ENCODE results near the gene DLEC1. TPM values are rescaled to one million over a fixed set of nuclear protein-coding genes. Genes with fewer than 3 reads are reported as not detected.

DLEC1 gene
- total and polyA plus RNA-seq, 9 of the 15 experiments (the other 6 are each of a cell fraction or from before 2014, with no cell fraction given): 0.07 to 0.08 TPM; not detected in 7

- TF ChIP-seq REST (IDR thresholded peaks at IDR 0.05; ENCODE audit: borderline replicate concordance) (no peak), REST (CRISPR knock-in tag; IDR thresholded peaks at IDR 0.05; ENCODE audit: low read depth) (no peak), PHF21A (IDR thresholded peaks at IDR 0.05; ENCODE audit: borderline replicate concordance, low read depth) (no peak), NRF1 (conservative IDR thresholded peaks at IDR 0.05 in 1 of 2, IDR thresholded peaks at IDR 0.05 in 1 of 2) (no peak), KLF1 (tag; IDR thresholded peaks at IDR 0.05) (no peak), BRF1 (IDR thresholded peaks at IDR 0.05; ENCODE audit: borderline replicate concordance, extremely low read depth, insufficient read length) (no peak), ZFX (CRISPR knock-in tag; IDR thresholded peaks at IDR 0.05) (no peak), ZNF778 (CRISPR knock-in tag; IDR thresholded peaks at IDR 0.05) (no peak), USF1 (CRISPR knock-in tag; IDR thresholded peaks at IDR 0.05) (peak; percentile 19; the same call in 1 of the 2 replicates), ZNF282 (CRISPR knock-in tag; IDR thresholded peaks at IDR 0.05) (no peak), SAFB2 (IDR thresholded peaks at IDR 0.05; ENCODE audit: borderline replicate concordance, low read depth, low read length, severe bottlenecking) (no peak), KLF13 (tag; IDR thresholded peaks at IDR 0.05; ENCODE audit: borderline replicate concordance, low read depth) (no peak), NFE2 (IDR thresholded peaks at IDR 0.05; ENCODE audit: low read depth) (peak; percentile 55), ZBTB43 (CRISPR knock-in tag; IDR thresholded peaks at IDR 0.05) (no peak)
- TF ChIP-seq, protein P1, sequence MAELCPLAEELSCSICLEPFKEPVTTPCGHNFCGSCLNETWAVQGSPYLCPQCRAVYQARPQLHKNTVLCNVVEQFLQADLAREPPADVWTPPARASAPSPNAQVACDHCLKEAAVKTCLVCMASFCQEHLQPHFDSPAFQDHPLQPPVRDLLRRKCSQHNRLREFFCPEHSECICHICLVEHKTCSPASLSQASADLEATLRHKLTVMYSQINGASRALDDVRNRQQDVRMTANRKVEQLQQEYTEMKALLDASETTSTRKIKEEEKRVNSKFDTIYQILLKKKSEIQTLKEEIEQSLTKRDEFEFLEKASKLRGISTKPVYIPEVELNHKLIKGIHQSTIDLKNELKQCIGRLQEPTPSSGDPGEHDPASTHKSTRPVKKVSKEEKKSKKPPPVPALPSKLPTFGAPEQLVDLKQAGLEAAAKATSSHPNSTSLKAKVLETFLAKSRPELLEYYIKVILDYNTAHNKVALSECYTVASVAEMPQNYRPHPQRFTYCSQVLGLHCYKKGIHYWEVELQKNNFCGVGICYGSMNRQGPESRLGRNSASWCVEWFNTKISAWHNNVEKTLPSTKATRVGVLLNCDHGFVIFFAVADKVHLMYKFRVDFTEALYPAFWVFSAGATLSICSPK (IDR thresholded peaks at IDR 0.05; ENCODE audit: borderline replicate concordance): no peak
Measured at GRCh38 chr3:38108649-38109579, 69.9 kb downstream of the DLEC1 start (continued).
